ENCODE measurements around the gene UXT. TPM values are rescaled to one million over a fixed set of nuclear protein-coding genes. Genes with fewer than 3 reads are reported as not detected.

UXT gene
- total RNA-seq = 100 to 1,000 TPM in 3 of 4 donors, 10 to 100 TPM in 1; 89.3 to 141 (median 116) TPM

DNA sequence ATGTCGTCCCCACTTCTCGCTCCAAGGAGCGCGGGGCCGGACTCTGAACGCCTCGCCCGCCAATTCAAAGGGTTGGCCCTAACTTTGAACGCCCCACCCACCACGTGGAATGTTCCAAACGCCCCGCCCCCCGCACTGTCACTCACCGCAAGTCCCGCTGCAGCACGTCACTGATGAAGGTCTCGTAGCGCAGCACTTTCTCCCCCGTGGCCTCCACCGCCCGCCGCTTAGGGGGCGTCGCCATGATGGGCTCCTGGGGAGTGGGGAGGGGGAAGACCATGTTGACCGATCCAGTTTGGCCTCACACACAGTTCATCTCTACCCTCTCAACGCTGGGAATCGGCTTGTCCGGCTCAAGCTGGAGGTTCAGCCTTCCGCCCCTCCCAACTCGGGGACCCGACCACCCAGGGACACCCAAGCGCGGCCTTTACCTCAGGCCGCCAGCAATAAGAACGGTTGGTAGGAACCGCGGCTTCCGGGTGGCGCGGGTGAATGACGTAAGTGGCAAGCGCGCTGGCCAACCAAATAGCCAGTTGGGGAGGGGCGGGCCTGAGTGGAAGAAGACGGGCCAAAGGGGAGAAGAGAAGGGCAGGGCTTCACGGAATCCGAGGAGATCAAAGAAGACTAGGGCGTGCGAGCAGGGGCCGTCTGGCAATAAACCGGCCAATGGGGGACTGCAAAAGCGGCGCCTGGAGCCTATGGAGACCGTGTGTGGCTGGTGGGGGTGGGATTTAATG lies at the start of gene UXT:
TSS of gene UXT (minus strand) at position 497 of the 737 bp plus-strand sequence. CDS start at position 244, 253 bp downstream.
- WGBS, 2 donors = 0 to 1% methylated on average over 3 to 13 of the region's 54 CpGs
- intact Hi-C loops (cut with DNase I) = no loop called here
- Histone ChIP-seq H3K4me1 (no peaks in the 10 kb centered on the region), H3K27me3 (no peaks in the 10 kb centered on the region), H3K4me3 (replicated peaks in 1 of 3) (peak within 1 kb of the TSS; percentile 26 to 53 (median 49)), H3K9me3 (no peaks in the 10 kb centered on the region), H3K36me3 (peaks cover 7 to 9% of the 10 kb centered on the region in 2 donors), H3K27ac (peak within 1 kb of the TSS; percentile 72 to 87 (median 82))
- DNase-seq = peak; percentile 92 to 93
- TF ChIP-seq POLR2A (IDR thresholded peaks at IDR 0.05) (peak in 1 of 2 donors; percentile 78), CTCF (IDR thresholded peaks at IDR 0.05) (no peak)

GRCh38 chrX:47707031-47707780 lies 48.2 kb upstream of the UXT start:
- Histone ChIP-seq H3K4me3 (replicated peaks in 1 of 3) (no peak overlapping the region), H3K36me3 (no peaks in the 10 kb centered on the region), H3K4me1 (no peaks in the 10 kb centered on the region), H3K9me3 (no peaks in the 10 kb centered on the region), H3K27ac (no peak overlapping the region), H3K27me3 (no peaks in the 10 kb centered on the region)
- WGBS, 2 donors = 72 to 83% methylated on average over 7 of the region's 7 CpGs
- no peak for DNase-seq
- intact Hi-C loops (cut with DNase I) = no loop called here
- TF ChIP-seq CTCF (IDR thresholded peaks at IDR 0.05) = no peak
- no peak for TF ChIP-seq POLR2A (IDR thresholded peaks at IDR 0.05)

DNA sequence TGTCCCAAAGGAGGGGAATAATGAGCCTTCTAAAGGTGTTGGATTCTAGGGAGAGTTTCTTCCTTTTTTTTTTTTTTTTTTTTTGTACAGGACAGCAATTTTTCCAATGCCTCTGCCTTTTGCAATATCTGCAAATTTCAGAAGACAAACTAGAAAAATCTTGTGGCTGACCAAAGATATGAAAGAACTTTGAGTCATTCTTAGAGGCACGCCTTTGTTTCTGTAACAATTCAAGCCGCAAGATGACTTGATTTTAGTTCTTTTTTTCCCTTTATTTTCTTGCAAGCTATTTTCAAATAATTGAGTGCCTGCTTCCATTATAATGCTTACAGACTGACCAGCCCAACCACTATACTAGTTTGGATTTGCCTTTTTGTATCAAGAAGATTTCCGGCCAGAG lies 47.6 kb upstream of the UXT start:
- Histone ChIP-seq H3K36me3 (no peaks in the 10 kb centered on the region), H3K4me3 (replicated peaks in 1 of 3) (no peak overlapping the region), H3K4me1 (no peaks in the 10 kb centered on the region), H3K27me3 (no peaks in the 10 kb centered on the region), H3K9me3 (no peaks in the 10 kb centered on the region), H3K27ac (no peak overlapping the region)
- DNase-seq = no peak
- no peak for TF ChIP-seq CTCF (IDR thresholded peaks at IDR 0.05)
- TF ChIP-seq POLR2A (IDR thresholded peaks at IDR 0.05) = no peak
- WGBS, 2 donors = 68 to 77% methylated on average over 3 of the region's 3 CpGs
- intact Hi-C loops (cut with DNase I) = no loop called here

- Histone ChIP-seq H3K4me3 (replicated peaks in 1 of 3) (no peak overlapping the region), H3K27ac (no peak overlapping the region), H3K27me3 (no peaks in the 10 kb centered on the region), H3K9me3 (no peaks in the 10 kb centered on the region), H3K36me3 (no peaks in the 10 kb centered on the region), H3K4me1 (no peaks in the 10 kb centered on the region)
- no peak for DNase-seq
- intact Hi-C loops (cut with DNase I) = no loop called here
- 85 to 92% methylated on average over 5 of the region's 5 CpGs for WGBS, 2 donors
- no peak for TF ChIP-seq CTCF (IDR thresholded peaks at IDR 0.05)
- no peak for TF ChIP-seq POLR2A (IDR thresholded peaks at IDR 0.05)
Observed at GRCh38 chrX:47704736-47705135, 45.8 kb upstream of the UXT start.

DNA sequence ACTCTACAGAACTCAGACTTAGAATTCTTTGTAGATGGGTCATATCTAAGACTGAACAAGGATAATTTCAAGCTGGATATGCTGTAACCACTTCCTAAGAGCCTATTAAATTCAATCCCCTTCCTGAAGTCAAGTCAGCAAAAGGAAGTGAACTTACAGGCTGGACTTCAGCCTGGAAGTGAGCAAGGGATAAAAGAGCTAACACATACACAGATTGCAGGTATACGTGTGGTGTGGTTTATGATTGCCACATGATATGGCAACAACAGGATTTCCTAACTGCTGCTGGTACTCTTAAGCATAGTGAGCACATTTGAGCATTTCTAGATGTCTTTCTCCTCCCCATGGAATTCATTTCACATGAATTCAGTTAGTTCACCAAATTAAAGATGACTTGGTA lies 38.2 kb upstream of the UXT start:
- Histone ChIP-seq H3K36me3 (no peaks in the 10 kb centered on the region), H3K4me1 (no peaks in the 10 kb centered on the region), H3K4me3 (replicated peaks in 1 of 3) (no peak overlapping the region), H3K27ac (no peak overlapping the region), H3K9me3 (no peaks in the 10 kb centered on the region), H3K27me3 (no peaks in the 10 kb centered on the region)
- no peak for DNase-seq
- intact Hi-C loops (cut with DNase I) = no loop called here
- TF ChIP-seq POLR2A (IDR thresholded peaks at IDR 0.05) (no peak), CTCF (IDR thresholded peaks at IDR 0.05) (no peak)
- WGBS, 2 donors = 83% methylated on average over 1 of the region's 1 CpG
